ENCODE measurements around the gene KCNIP1.

The KCNIP1 gene

GRCh38 chr5:170503990-170504596 lies at the start of gene KCNIP1:
Gene KCNIP1, plus strand, starts transcription at chr5:170504020.
- DNase-seq, result no peak

- DNase-seq, result no peak
Observed at GRCh38 chr5:170463426-170463825, 40.4 kb upstream of the KCNIP1 start.

- DNase-seq, result no peak
Observed at GRCh38 chr5:170464280-170465127, 39.3 kb upstream of the KCNIP1 start.

GRCh38 chr5:170466553-170466952 lies 37.3 kb upstream of the KCNIP1 start:
- DNase-seq, result no peak

GRCh38 chr5:170466988-170467707 lies 36.7 kb upstream of the KCNIP1 start:
- DNase-seq, result no peak

- no peak for DNase-seq
Observed at GRCh38 chr5:170468633-170469285, 35.1 kb upstream of the KCNIP1 start.

GRCh38 chr5:170469414-170469813 lies 34.4 kb upstream of the KCNIP1 start:
- DNase-seq, result no peak

- no peak for DNase-seq
Observed at GRCh38 chr5:170470275-170470674, 33.5 kb upstream of the KCNIP1 start.

- no peak for DNase-seq
Observed at GRCh38 chr5:170470808-170471404, 32.9 kb upstream of the KCNIP1 start.

GRCh38 chr5:170471551-170472178 lies 32.2 kb upstream of the KCNIP1 start:
- DNase-seq, result no peak

- DNase-seq, result no peak
Observed at GRCh38 chr5:170473642-170474041, 30.2 kb upstream of the KCNIP1 start.

GRCh38 chr5:170474489-170475274 lies 29.1 kb upstream of the KCNIP1 start:
- DNase-seq, result no peak

- DNase-seq, result no peak
Observed at GRCh38 chr5:170475294-170476000, 28.4 kb upstream of the KCNIP1 start.

- no peak for DNase-seq
Observed at GRCh38 chr5:170476704-170477103, 27.1 kb upstream of the KCNIP1 start.

- DNase-seq, result no peak
Observed at GRCh38 chr5:170477906-170478305, 25.9 kb upstream of the KCNIP1 start.

- DNase-seq, result no peak
Observed at GRCh38 chr5:170478306-170478705, 25.5 kb upstream of the KCNIP1 start.

- no peak for DNase-seq
Observed at GRCh38 chr5:170479484-170479883, 24.3 kb upstream of the KCNIP1 start.

- no peak for DNase-seq
Observed at GRCh38 chr5:170480260-170480659, 23.6 kb upstream of the KCNIP1 start.

GRCh38 chr5:170481849-170482248 lies 22.0 kb upstream of the KCNIP1 start:
- DNase-seq, result no peak

GRCh38 chr5:170482511-170482910 lies 21.3 kb upstream of the KCNIP1 start:
- DNase-seq, result no peak
